GM12874 (cell line): ENCODE results near the gene DEFB121.

Source experiments
- CTCF ChIP-seq: IDR thresholded peaks from 2 replicates; pipeline ENCODE4 v1.5.1; 2011; ENCODE audit warnings: low read depth, mild to moderate bottlenecking, control low read depth, low read length, moderate library complexity; ENCODE audit not compliant: insufficient read depth

Gene DEFB121, protein sequence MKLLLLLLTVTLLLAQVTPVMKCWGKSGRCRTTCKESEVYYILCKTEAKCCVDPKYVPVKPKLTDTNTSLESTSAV

GRCh38 chr20:31406115-31406514 is at the start of gene DEFB121:
DEFB121 (minus strand) TSS chr20:31406215; CDS start chr20:31406152, 63 bp downstream.
- TF ChIP-seq CTCF: no peak

GRCh38 chr20:31454361-31454760 is 48.3 kb upstream of the DEFB121 start:
- no peak for TF ChIP-seq CTCF

DNA sequence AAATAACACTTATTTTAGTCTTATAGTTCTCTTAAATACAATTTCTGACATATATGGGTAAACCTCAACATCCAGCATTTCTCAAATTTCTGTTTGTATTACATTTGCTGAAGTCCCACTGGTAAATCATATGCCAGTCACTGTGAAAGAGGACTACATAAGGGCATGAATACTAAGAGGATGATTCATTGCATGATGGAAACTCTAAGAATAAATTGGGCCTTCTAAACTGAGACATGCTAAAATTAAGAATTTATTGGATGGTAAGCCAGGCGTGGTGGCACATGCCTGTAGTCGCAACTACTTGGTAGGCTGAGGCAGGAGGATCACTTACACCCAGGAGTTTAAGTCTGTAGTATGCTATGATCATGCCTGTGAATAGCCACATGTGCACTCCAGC is 46.6 kb upstream of the DEFB121 start:
- TF ChIP-seq CTCF: no peak

DNA sequence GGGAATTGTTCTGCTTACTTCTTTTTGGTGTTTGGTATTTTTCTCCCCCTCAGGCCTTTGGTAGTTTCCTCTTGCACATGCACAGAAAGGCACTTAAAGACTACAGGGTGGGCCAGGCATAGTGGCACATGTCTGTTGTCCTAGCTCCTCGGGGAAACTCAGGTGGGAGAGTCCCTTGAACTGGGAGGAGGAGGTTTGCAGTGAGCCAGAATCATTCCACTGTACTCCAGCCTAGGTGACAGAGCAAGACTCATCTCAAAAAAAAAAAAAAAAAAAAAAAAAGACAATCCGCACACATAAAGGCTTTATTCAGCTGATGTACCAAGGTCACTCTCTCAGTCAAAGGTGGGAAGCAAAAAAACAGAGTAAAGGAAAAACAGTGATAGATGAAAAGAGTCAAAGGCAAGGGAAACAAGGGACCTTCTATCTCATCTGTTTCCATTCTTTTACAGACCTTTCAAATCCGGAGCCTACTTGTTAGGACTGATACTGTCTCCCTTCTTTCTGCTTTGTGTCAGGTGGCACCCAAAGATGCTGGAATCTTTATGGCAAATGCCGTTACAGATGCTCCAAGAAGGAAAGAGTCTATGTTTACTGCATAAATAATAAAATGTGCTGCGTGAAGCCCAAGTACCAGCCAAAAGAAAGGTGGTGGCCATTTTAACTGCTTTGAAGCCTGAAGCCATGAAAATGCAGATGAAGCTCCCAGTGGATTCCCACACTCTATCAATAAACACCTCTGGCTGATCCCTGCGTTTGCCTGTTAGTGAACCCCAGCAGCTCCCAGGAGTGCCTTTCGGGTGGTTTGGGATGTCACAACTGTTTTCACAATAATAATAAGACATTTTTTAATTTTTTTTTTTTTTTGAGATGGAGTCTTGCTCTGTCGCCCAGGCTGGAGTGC is 43.7 kb upstream of the DEFB121 start:
- no peak for TF ChIP-seq CTCF

GRCh38 chr20:31446084-31446819 is 40.2 kb upstream of the DEFB121 start:
- TF ChIP-seq CTCF: no peak

- peak; percentile 53 for TF ChIP-seq CTCF
These were observed 34.1 kb upstream of the DEFB121 start, which contains the start of gene DEFB123 for GRCh38 chr20:31440012-31440659. DEFB123 (plus strand) TSS chr20:31440632; CDS start chr20:31440699, 67 bp downstream.
